HUES64 (cell line): Measurements from ENCODE around the gene DEFB123.

Source experiments
- H3K27ac ChIP-seq: 2 replicates; pipeline ENCODE4 v1.7.0; 2013; ENCODE audit warnings: low read depth, low read length, inconsistent platforms
- H3K27me3 ChIP-seq: 2 replicates; pipeline ENCODE4 v1.6.1; 2013; ENCODE audit warnings: mild to moderate bottlenecking, low read length; ENCODE audit not compliant: insufficient read depth
- H3K36me3 ChIP-seq: 2 replicates; pipeline ENCODE4 v1.6.1; 2013; ENCODE audit warnings: mild to moderate bottlenecking, low read length; ENCODE audit not compliant: insufficient read depth
- H3K4me1 ChIP-seq: 2 replicates; pipeline ENCODE4 v1.6.1; 2013; ENCODE audit warnings: mild to moderate bottlenecking, low read length, moderate library complexity; ENCODE audit not compliant: insufficient read depth
- H3K4me3 ChIP-seq: 2 replicates; pipeline ENCODE4 v1.5.1; 2013; ENCODE audit warnings: mild to moderate bottlenecking, low read length, moderate library complexity
- H3K9ac ChIP-seq: 2 replicates; pipeline ENCODE4 v1.6.1; 2013; ENCODE audit warnings: mild to moderate bottlenecking, low read depth, low read length
- H3K9me3 ChIP-seq: 2 replicates; pipeline ENCODE4 v1.6.1; 2013; ENCODE audit warnings: low read depth, low read length; ENCODE audit not compliant: insufficient read depth
- WGBS: fragments of 150-250, 120-280 bp; methylation state at CpG from one replicate; pipeline ENCODE4 v1.1.7; 2013; ENCODE audit warnings: missing lambda C conversion rate; 5-methylcytosine and 5-hydroxymethylcytosine counted together

The DEFB123 gene

GRCh38 chr20:31474758-31475427 is 34.5 kb downstream of the DEFB123 start, which contains the start of the genes DEFB124 and REM1:
DEFB124 (minus strand) TSS chr20:31475127; CDS start chr20:31473013, 2,114 bp downstream.
REM1 (plus strand) TSS chr20:31475288; CDS start chr20:31476446, 1,158 bp downstream.
- H3K36me3 ChIP-seq, result no peaks in the 10 kb centered on the region
- no peak within 1 kb of the TSS for H3K4me3 ChIP-seq
- H3K4me1 ChIP-seq, result no peaks in the 10 kb centered on the region
- H3K27ac ChIP-seq, result no peak within 1 kb of the TSS
- 88% methylated on average over 33 of the region's 33 CpGs for WGBS
- H3K9ac ChIP-seq, result no peak within 1 kb of the TSS
- peaks cover 65% of the 10 kb centered on the region for H3K9me3 ChIP-seq
- H3K27me3 ChIP-seq, result no peaks in the 10 kb centered on the region

GRCh38 chr20:31475472-31476293 is 35.3 kb downstream of the DEFB123 start:
- H3K4me1 ChIP-seq, result no peaks in the 10 kb centered on the region
- H3K27ac ChIP-seq, result no peak overlapping the region
- no peaks in the 10 kb centered on the region for H3K27me3 ChIP-seq
- H3K4me3 ChIP-seq, result no peak overlapping the region
- no peaks in the 10 kb centered on the region for H3K36me3 ChIP-seq
- H3K9ac ChIP-seq, result no peak overlapping the region
- H3K9me3 ChIP-seq, result peaks cover 69% of the 10 kb centered on the region
- 87% methylated on average over 29 of the region's 29 CpGs for WGBS

GRCh38 chr20:31476294-31476585 is 35.8 kb downstream of the DEFB123 start:
- no peaks in the 10 kb centered on the region for H3K4me1 ChIP-seq
- 76% methylated on average over 6 of the region's 6 CpGs for WGBS
- no peaks in the 10 kb centered on the region for H3K27me3 ChIP-seq
- H3K27ac ChIP-seq, result no peak overlapping the region
- H3K36me3 ChIP-seq, result no peaks in the 10 kb centered on the region
- no peak overlapping the region for H3K9ac ChIP-seq
- H3K4me3 ChIP-seq, result no peak overlapping the region
- H3K9me3 ChIP-seq, result peaks cover 74% of the 10 kb centered on the region

- peaks cover 79% of the 10 kb centered on the region for H3K9me3 ChIP-seq
- no peaks in the 10 kb centered on the region for H3K27me3 ChIP-seq
- H3K27ac ChIP-seq, result no peak overlapping the region
- H3K4me3 ChIP-seq, result no peak overlapping the region
- 72% methylated on average over 6 of the region's 6 CpGs for WGBS
- H3K36me3 ChIP-seq, result no peaks in the 10 kb centered on the region
- H3K9ac ChIP-seq, result no peak overlapping the region
- H3K4me1 ChIP-seq, result no peaks in the 10 kb centered on the region
Observed at GRCh38 chr20:31476643-31477215, 36.3 kb downstream of the DEFB123 start.

- Histone ChIP-seq H3K27ac (no peak overlapping the region), H3K27me3 (no peaks in the 10 kb centered on the region), H3K36me3 (no peaks in the 10 kb centered on the region), H3K9ac (no peak overlapping the region), H3K4me1 (no peaks in the 10 kb centered on the region), H3K9me3 (peaks cover 73% of the 10 kb centered on the region), H3K4me3 (no peak overlapping the region)
- 90% methylated on average over 36 of the region's 36 CpGs for WGBS
Observed at GRCh38 chr20:31484001-31484400, 43.6 kb downstream of the DEFB123 start.

- no peak overlapping the region for H3K9ac ChIP-seq
- no peak overlapping the region for H3K4me3 ChIP-seq
- H3K27me3 ChIP-seq, result no peaks in the 10 kb centered on the region
- H3K9me3 ChIP-seq, result peaks cover 78% of the 10 kb centered on the region
- WGBS, result 91% methylated on average over 27 of the region's 31 CpGs
- no peak overlapping the region for H3K27ac ChIP-seq
- H3K36me3 ChIP-seq, result no peaks in the 10 kb centered on the region
- H3K4me1 ChIP-seq, result no peaks in the 10 kb centered on the region
Observed at GRCh38 chr20:31485450-31486339, 45.3 kb downstream of the DEFB123 start.

- Histone ChIP-seq H3K9me3 (peaks cover 66% of the 10 kb centered on the region), H3K4me3 (no peak overlapping the region), H3K27ac (no peak overlapping the region), H3K4me1 (no peaks in the 10 kb centered on the region), H3K36me3 (no peaks in the 10 kb centered on the region), H3K27me3 (no peaks in the 10 kb centered on the region), H3K9ac (no peak overlapping the region)
- 60% methylated on average over 2 of the region's 2 CpGs for WGBS
Observed at GRCh38 chr20:31488115-31488514, 47.7 kb downstream of the DEFB123 start.

GRCh38 chr20:31489152-31489551 is 48.7 kb downstream of the DEFB123 start:
- Histone ChIP-seq H3K4me3 (no peak overlapping the region), H3K9me3 (peaks cover 62% of the 10 kb centered on the region), H3K9ac (no peak overlapping the region), H3K27ac (no peak overlapping the region), H3K36me3 (no peaks in the 10 kb centered on the region), H3K27me3 (no peaks in the 10 kb centered on the region), H3K4me1 (no peaks in the 10 kb centered on the region)
- 75% methylated on average over 2 of the region's 3 CpGs for WGBS

GRCh38 chr20:31490752-31491151 is 50.3 kb downstream of the DEFB123 start:
- Histone ChIP-seq H3K9me3 (peaks cover 66% of the 10 kb centered on the region), H3K27me3 (no peaks in the 10 kb centered on the region), H3K9ac (no peak overlapping the region), H3K4me1 (no peaks in the 10 kb centered on the region), H3K27ac (no peak overlapping the region), H3K4me3 (no peak overlapping the region), H3K36me3 (no peaks in the 10 kb centered on the region)
- 86% methylated on average over 3 of the region's 3 CpGs for WGBS

GRCh38 chr20:31494131-31494530 is 53.7 kb downstream of the DEFB123 start:
- Histone ChIP-seq H3K9me3 (peaks cover 66% of the 10 kb centered on the region), H3K4me1 (no peaks in the 10 kb centered on the region), H3K27ac (no peak overlapping the region), H3K9ac (no peak overlapping the region), H3K36me3 (no peaks in the 10 kb centered on the region), H3K27me3 (no peaks in the 10 kb centered on the region), H3K4me3 (no peak overlapping the region)
- 26% methylated on average over 2 of the region's 2 CpGs for WGBS
